ENCODE measurements around the gene NAT8L.

DNA sequence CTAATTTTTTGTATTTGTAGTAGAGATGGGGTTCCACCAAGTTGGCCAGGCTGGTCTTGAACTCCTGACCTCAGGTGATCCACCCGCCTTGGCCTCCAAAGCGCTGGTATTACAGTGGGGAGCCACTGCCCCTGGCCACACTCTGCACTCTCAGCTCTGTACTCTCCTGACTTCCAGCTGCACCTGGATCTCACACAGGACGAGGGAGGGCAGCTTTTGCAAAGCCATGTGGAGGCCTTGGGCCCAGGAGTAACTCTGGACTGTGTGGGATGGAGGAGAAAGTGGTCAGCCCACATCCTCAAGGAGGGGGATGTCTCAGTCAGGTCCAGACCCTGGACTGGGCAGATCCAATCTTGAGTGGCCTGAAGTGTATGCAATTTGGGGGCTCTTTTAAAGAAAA is 23.0 kb downstream of the NAT8L start:
- TF ChIP-seq, protein P1, sequence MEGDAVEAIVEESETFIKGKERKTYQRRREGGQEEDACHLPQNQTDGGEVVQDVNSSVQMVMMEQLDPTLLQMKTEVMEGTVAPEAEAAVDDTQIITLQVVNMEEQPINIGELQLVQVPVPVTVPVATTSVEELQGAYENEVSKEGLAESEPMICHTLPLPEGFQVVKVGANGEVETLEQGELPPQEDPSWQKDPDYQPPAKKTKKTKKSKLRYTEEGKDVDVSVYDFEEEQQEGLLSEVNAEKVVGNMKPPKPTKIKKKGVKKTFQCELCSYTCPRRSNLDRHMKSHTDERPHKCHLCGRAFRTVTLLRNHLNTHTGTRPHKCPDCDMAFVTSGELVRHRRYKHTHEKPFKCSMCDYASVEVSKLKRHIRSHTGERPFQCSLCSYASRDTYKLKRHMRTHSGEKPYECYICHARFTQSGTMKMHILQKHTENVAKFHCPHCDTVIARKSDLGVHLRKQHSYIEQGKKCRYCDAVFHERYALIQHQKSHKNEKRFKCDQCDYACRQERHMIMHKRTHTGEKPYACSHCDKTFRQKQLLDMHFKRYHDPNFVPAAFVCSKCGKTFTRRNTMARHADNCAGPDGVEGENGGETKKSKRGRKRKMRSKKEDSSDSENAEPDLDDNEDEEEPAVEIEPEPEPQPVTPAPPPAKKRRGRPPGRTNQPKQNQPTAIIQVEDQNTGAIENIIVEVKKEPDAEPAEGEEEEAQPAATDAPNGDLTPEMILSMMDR (IDR thresholded peaks at IDR 0.05): no peak
- TF ChIP-seq POLR2AphosphoS5 (IDR thresholded peaks at IDR 0.05): no peak
- no peak for TF ChIP-seq POLR2A (IDR thresholded peaks at IDR 0.05; ENCODE audit: low read depth)
- no peak for TF ChIP-seq EP300 (IDR thresholded peaks at IDR 0.05)

All from esophagus muscularis mucosa (tissue), 4 donors.